DND-41 (cell line): ENCODE results near the gene POFUT2.

Experiments used
- EZH2 ChIP-seq: IDR thresholded peaks from 3 replicates; pipeline ENCODE4 v1.6.1; 2012; ENCODE audit warnings: borderline replicate concordance, low read depth, mild to moderate bottlenecking, moderate library complexity, low read length, inconsistent platforms; ENCODE audit not compliant: severe bottlenecking
- TF ChIP-seq, protein P1 (sequence below): IDR thresholded peaks from 2 replicates; pipeline ENCODE4 v1.5.1; 2012; ENCODE audit warnings: borderline replicate concordance, low read length, moderate library complexity, mild to moderate bottlenecking; ENCODE audit not compliant: poor library complexity, severe bottlenecking; ENCODE audit errors: extremely low read depth

DNA sequence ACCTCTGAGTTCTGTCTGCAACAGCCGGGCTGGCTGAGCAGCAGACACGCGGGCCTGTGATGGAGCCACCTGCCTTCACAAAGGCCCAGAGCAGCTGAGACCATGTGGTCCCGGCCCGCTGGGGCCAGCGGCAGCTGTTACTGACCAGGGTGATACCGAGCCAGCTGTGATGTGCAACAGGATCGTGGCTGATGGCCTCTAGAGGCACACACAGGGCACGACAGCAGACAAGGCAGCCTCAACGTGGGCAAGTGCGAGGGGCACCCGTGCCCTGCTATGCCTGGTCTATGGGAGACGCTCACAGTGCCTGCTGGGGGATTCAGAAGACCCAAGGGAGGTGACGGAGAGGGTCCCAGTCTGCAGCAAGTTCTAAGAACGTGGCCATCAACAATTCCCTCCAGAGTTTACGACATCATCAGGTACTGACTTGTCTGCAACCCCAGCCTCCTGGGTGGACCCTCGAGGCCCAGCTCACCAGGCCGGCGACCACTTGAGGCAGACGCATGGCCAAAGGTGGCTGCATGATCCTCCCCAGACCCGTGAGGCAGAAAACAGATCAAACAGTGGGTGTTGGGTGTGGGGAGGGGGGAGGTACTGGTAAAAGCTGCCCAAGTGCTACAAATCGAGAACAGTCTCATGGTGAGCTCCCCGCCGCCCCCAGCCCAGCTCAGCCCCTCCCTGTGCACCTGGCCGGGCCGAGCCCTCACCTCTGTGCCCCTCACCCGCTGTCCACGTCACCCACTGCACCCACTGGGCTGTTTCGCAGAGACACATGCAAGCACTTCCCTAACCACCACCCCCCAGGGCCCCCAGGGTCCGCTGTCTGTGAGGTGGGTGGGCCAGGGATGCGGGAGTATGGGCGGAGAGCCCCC lies 6.0 kb downstream of the POFUT2 start:
- TF ChIP-seq, protein P1, sequence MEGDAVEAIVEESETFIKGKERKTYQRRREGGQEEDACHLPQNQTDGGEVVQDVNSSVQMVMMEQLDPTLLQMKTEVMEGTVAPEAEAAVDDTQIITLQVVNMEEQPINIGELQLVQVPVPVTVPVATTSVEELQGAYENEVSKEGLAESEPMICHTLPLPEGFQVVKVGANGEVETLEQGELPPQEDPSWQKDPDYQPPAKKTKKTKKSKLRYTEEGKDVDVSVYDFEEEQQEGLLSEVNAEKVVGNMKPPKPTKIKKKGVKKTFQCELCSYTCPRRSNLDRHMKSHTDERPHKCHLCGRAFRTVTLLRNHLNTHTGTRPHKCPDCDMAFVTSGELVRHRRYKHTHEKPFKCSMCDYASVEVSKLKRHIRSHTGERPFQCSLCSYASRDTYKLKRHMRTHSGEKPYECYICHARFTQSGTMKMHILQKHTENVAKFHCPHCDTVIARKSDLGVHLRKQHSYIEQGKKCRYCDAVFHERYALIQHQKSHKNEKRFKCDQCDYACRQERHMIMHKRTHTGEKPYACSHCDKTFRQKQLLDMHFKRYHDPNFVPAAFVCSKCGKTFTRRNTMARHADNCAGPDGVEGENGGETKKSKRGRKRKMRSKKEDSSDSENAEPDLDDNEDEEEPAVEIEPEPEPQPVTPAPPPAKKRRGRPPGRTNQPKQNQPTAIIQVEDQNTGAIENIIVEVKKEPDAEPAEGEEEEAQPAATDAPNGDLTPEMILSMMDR: no peak
- TF ChIP-seq EZH2: no peak
